HG02884 (cell line): ENCODE results near the gene UQCRQ.

Source experiments
- ATAC-seq: cut with Tn5 transposase; IDR thresholded peaks from one replicate; pipeline ENCODE4 v1.9.1; 2021; ENCODE audit warnings: mild to moderate bottlenecking, moderate library complexity; ENCODE audit not compliant: unreplicated experiment

Gene UQCRQ

DNA sequence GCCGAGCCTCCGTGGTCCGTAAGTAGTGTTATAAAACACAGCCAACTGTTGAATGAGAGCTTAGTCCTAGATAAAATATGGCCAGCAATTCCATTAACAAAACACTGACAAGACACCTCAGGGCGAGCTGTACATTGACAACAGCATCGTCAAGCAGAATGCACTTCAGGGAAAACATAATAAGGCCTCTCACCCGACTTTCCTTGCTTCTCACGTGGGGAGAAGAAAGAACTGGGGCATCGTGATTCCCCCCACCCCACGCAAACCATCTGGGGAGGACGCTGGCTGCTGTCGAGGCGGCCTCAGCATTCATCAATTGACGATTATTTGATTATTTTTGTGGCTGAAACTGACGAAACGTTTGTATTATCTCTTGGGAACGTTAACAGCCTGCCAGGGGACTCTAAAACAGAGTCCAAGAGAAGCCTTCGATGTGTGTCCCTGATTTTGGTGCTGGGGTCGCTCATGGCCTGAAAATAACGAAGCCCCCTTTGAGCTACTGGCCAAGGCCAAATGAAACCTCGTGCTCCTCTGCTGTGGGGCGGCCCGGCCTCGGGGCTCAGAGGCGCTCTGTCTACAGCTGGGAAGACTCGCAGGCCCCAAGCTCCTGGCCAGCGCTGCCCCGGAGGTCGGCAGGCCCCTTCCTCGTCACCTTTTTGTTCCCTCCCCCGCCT, 637 bp upstream of the UQCRQ start:
- ATAC-seq, result no peak

DNA sequence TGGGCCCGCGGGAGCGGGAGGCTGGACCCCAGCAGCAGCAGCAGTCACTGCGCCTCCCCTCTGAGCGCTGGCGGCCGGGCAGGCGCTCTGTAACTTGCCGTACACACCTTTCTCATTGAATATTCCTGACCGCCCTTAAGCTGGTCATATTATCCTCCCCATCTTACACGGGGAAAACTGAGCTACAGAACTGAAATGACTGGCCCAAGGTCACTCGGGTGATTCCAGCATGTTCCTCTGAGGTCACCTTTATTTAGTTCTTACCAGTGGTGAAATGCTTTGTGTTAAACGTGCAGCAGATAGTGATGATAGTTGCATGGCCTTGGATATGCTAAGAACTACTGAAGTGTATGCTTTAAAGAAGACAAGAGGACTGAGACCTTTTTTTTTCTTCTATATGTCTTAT, 607 bp downstream of the UQCRQ start:
- ATAC-seq, result no peak

DNA sequence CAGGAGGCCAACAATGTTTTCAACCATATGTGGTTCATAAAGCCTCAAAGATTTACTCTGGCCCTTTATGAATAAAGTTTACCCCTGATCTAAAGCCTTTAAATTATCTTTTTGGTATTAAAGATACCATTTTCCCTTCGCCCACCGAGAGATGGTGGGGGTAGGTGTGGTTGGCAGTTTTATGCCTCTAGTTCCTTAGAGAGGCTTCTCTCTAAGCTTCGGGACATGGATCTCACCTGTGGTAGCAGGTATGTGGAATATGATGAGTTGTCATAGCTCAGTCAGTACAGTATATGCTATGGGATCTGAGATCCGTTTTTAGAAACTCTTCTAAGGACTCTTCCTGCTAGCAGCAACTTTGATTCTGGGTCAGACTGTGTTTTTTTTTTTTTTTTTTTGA, 2.3 kb downstream of the UQCRQ start:
- no peak for ATAC-seq

DNA sequence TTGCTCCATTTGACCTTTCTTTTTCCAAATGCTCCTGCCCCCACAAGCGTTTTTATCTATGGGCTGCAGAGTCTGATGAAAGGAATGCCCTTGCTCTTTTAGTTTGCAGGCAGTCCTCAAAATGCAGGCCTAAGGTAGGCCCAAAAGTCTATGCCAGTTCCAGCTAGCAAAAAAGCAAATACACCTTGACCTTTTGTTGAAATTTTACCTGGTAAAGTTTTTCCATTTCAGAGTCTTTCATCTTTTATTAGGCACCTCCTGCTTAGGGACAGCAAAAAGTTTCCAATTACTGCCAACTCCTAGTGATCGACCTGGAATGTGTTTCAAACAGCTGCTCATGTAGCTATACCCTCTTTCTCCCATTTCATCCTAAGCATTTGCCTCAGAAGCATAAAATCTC, 4.4 kb downstream of the UQCRQ start:
- ATAC-seq, result no peak

DNA sequence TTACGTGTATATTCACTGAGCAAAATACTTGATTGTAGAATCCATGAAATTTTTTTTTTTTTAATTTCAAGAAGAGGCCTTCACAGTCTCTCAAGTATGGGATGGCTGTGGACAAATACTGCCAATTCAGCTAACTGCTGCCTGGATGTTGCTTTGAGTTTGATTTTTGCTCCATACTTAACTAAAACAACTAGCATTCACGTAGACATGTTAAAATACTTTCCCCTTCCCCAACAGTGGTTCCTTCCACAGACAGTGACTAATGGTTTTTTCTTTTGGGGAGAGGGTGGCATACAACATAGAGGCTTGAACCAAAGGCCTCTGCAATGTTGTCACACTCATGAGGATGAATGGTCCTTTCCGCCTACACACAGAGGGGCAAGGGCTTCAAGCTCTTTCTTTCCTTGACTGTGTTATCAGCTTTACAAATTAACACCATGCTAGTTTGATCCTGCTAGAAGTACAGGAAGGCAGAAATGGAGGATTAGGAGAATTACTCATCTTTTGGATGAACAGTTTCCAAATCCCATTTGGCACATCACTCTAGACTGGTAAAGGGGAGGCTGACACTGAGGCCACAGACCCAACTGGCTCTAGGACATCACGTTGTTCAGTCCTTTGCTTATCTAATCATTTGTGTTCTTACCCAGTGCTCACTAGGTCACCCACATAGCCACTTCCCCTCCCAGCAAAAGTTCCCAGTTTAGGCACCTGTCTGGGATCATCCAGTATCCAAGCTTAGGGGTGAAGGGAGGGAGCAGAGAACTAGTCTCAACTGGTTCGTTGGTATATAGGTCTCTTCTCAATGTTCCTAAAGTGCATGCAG, 5.2 kb downstream of the UQCRQ start:
- ATAC-seq, result no peak

DNA sequence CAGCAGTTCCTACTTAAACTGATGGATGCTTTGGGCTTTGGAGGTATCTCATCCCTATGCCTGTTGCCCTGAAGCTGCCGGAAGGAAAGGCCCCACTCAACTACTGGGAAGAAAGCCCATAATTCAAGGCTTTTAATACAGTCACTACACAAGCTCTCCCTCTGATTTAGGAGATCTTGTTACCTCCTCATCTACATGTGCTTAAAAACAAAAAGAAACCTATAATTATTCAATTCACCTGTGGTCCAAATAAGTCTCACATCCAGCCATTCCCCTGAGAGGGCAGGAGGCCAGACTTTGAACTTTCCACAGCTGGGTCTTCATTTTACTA, 6.3 kb downstream of the UQCRQ start:
- ATAC-seq, result no peak

DNA sequence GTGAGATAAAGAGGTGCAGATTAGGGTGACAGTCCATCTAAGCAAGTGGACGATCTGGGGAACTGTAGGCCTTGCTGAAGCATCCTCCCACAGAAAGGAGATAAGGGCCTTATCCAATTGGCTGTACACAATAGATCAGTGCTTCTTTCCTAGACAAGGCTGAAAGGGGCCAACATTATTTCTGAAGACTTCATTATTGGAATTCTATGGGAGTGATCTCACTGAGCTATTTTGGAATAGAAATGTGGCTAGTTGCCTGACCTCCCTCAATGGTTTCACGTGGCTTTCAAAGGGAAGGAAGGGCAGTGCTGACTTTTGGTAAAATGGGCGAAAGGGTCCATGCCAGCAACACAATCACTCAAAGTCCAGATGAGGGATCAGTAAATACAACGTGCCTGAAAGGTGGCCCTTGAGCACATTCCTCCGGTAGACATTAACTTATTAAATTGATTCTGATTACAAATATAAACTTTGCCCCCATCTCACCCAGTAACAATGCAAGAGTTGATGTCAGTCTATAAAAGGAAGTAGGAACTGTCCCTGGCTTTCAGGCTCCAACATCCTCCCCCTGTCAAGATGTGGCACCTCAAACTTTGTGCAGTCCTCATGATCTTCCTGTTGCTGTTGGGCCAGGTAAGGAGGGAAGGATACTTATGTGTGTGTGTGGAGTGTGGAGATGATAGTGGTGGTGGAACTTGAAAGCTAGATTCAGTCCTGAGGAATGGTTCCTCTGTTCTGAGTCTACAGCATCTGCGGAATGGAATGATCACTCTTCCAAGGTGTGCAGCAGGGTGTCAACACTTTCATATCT, 6.9 kb downstream of the UQCRQ start, which contains the start of gene LEAP2:
LEAP2 (plus strand) TSS at position 550 of the 811 bp plus-strand sequence; CDS start at position 577, 27 bp downstream.
- no peak for ATAC-seq

DNA sequence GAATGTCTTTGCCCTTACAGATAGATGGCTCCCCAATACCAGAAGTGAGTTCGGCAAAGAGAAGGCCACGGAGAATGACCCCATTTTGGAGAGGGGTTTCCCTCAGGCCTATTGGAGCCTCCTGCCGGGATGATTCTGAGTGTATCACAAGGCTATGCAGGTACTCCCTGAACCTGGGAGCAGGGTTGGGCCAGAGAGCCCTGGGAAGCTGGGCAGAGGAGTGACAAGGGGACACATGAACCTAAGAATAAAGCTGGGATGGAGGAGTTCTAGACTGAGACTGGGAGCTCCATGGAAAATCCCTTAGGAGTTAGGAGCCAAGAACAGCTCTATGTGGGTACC, 7.5 kb downstream of the UQCRQ start:
- ATAC-seq, result no peak

DNA sequence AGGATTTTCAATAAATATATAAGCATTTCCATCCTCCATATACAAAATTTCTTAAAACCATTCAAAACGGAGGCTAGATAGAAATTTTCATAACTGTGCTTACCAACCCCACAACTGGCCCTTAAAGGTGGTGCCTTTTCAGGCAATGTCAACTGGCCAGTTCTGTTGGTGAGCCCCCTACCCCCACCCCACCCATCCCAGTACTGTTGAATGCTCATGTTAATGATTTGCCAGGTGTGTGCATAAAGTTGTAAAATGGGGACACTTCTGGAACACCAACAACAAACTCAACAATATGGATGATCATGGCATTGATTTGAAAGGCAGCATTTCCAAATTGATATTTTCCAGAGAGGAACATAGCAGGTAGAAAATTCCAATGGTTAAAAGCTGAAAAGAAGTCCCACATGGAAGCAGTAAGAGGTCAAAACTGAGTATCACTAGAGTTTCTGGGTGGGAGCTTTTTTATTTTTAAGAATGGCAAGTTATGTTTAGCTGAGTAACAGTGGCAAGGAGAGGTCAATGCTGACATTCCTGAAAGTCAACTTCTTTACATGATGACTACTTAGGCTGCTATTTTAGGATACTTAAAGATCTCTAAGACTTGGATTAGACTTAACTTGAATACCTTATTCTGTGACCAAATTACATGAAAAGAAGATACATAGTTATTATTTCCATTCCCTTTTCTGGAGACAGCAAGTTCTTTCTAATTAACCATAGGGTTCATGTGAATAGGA, 9.7 kb downstream of the UQCRQ start:
- ATAC-seq, result no peak

DNA sequence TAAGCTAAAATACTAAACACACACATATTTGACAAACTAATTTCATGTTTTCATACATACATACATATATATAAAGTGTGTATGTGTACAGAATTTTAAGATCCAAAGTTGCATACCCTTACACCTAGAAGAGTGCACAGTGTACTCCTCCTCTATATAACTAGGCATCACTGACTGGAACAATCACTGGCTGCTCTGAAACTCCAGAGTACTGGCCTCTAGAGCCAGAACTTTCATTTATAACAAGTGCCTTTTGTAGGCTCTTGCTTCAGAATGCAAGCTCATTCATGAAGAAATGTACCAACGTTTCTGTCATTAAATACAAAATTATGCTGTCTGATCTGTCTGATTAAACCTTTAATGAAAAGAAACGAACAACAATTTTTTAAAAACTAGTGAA, 11.0 kb downstream of the UQCRQ start:
- ATAC-seq, result no peak

DNA sequence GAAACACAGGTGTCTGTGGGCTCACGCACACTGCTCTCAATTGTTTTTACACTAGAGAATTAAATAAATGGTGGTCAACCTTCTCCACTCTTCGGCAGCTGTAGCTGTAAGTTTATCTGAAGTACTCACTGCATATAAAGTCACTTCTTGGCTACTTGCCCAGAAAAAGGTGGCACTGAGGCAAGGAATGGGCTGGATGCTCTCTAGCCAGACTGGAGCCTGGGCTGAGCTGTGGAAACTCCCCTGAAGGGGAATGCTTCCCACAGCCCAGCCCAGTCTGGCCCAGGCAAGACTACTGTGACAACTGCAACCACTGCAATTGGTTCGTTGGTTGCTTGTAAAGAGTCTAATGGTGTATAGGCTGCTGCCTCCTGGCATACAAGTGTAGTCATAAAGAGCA, 11.5 kb downstream of the UQCRQ start:
- no peak for ATAC-seq

DNA sequence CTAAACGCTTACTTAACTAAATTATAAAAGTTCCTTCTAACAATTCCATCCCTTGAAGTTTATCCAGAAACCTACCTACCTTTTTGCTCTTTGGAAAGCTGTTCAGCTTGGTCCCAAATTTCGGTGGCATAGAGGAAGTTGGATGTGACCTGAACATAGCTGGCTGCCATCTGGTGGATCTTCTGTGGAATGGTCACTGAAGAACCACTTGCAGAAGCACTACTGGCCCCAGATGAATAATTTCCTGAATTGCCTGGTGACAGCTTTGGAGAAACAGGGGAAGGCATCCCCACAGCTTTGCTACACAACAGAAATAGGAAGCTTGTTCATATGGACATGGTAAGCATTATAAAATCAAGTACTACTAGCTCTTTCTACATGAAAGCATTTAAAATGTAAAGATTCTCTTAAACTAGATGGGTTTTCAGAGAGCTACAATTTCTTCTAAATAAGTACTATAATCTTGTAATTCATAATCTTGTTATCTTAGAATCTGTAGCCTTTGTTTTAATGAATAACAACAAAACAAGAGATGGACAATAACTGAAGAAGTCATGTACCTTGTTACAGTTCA, 16.9 kb downstream of the UQCRQ start:
- ATAC-seq, result peak; percentile 54

DNA sequence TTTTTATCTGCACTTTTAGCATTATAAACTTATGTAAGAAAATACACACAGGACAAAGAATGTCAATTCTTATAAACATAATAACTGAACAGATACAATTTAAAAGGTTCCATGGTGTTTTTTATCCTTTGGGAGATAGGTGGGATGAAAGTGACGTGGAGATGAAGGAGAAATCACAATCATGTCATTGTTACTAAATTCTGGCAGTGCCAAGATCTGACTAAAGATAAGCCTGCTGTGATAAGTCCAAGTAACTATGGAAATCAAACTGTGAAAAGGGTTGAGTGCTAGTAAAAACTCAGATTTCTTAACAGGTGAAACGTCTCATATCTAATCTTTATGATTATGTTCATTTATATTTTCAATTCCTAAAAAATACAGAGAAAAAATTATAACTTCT, 18.1 kb downstream of the UQCRQ start:
- ATAC-seq, result no peak

DNA sequence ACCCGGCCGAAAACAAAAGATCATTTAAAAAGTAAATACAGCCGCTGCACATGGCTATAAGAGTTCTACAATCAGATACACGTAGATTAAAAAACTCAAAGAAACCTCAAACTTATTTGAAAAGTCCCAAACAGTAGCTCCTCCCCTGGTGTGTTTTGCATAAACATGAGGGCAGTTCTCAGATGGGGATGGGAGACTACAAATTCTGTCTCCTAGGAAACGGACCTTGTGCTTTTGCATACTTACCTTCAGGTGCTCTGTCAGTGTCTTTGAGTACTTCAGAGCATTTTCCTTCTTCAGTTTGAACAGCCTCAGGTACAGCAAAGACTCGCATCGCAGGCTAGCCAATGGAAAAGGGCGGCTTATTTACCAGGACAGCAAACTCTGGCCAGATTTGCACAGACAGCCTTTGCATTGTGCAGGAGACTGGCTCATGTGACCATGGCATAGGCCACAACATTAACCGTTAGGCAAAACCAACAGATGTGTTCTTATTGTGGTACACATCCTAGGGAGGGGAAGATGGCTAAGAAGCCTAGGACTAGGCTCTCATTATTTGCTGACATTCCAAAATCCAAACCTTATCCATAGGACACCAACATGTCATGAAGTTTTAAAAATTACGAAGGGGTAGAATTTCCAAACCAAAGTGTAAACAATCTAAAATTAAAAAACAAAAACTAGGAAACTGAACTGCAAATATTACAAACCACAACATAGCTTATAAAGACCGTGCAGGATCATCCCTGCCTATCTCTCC, 19.8 kb downstream of the UQCRQ start:
- no peak for ATAC-seq

DNA sequence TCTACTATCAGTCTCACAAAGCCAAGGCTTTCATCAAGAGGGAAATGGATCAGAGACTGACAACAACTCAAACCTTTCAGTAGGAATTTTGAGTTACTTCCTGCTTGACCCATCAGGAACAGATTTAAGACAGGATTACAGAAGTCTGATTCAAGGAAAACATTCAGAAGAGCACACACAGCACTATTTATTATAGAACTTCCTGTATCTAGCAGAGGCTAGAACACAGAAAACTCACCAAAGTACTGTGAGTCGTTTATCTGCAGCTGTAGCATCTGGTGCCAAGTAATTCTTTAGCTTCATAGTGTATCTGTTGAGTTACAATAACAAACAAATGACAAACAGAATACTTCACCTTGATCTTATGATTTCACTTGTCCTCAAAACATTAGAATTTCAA, 20.8 kb downstream of the UQCRQ start:
- ATAC-seq, result no peak

DNA sequence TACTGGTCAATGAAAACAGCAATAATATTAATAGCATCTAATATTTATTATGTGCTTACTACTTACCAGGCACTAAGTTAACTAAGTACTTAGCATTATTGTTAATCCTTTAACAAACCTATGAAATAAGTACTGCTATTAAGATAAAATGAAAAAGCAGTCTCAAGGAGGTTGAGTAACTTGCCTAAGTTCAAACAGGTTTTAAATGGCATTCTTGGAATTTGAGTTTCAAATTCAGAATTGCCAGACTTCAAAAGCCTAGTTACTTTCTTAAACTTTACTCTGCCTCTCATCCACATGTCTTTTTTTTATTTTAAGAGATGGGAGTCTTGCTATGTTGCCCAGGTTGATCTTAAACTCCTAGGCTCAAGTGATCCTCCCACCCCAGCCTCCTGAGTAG, 23.1 kb downstream of the UQCRQ start:
- ATAC-seq, result no peak

DNA sequence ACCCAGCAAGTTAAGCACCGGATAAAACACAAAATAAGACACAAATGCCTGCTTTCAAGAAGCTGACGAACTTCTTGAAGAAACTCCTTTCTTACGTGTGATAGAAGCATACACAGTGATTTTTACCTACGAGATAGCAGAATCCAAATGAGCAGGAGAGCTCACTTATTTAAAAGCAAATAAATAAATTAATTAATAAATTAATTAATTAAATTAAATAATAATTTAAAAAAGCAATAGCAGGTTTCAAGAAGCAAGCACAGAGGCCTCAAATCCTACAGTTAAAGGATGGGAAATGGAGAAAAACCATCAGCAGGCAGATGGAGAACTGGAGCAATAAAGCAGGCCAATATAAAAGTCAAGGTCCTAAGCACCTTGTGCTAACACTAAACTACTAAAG, 24.4 kb downstream of the UQCRQ start:
- no peak for ATAC-seq

DNA sequence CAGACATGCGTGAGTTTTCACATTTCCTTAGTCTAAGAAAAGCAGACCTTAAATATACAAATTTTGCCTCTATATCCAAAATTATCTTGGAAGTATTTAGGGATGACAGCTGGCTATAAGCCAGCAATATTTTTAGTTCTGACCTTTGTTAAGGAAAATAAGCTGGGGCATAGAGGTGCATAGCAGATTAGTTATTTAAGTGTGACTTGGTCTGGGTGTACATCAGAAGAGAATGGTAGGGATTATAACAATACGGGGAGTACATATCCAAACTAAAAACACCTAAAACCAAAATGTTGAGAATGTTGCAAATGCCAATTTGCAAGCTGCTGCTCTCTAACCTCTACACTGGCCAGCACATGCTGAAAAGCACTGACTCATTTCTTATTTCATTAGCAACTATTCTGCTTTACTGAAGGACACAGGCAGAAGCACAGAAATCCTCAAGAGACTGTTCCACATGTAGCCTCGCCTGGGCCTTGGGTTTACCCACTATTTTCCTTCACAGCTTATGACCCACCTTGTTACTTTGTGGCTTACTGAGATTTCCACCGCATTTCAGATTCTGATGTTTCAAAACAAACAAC, 29.4 kb downstream of the UQCRQ start:
- ATAC-seq, result no peak

DNA sequence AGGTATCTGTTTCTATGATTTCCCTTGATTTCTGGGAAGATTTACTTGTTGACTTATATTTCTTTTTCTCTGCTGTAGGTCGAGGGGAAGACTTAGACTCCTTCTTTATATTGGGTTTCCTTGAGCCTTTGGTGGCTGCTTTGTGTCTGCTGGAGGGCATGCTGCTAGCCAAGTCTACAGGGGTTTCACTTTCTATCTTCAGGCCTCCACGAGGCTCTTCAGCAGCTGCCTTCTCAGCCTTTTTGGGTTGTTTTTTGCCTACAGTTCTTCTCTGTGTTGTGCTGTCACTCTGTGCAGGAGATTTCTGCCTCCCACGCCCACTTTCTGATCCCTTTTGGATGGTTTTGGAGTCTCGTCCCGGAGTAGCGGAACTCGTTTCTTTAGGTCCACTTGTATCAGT, 30.2 kb downstream of the UQCRQ start:
- no peak for ATAC-seq

DNA sequence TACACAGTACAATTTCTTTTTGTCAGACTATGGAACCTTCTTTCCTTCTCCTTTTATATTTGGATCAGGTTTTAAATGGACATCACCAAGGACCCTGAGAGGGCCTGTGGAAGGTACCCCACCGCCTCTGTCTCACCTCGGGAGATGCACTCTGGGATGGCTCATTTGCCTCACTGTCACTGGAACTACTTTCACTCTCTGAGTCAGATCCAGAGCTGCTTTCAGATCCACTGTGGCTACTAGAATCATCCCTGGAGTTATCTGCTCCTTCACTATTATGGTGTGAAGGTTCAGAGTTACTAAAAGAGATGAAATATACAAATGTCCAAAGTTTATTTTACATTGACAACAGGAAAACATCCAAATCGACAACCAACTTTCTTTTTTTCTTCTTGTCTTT, 31.7 kb downstream of the UQCRQ start:
- no peak for ATAC-seq
